ENCODE measurements around the gene LRP1B.
"Not testable (repeated sequence)": the region's sequence is repeated elsewhere in the genome, so short reads cannot be mapped to it uniquely, and the experiment has no call there.

Gene LRP1B

GRCh38 chr2:140658760-140659692, 1471.8 kb downstream of the LRP1B start:
- H3K36me3 ChIP-seq (ENCODE audit: insufficient read depth, insufficient read length, low read length) = no peaks in the 10 kb centered on the region
- TF ChIP-seq SUZ12 (IDR thresholded peaks at IDR 0.05; ENCODE audit: extremely low read depth, insufficient read depth, insufficient read length) (no peak), YY1 (IDR thresholded peaks at IDR 0.05; ENCODE audit: insufficient read depth, insufficient read length) (no peak), ZNF274 (IDR thresholded peaks at IDR 0.05; ENCODE audit: low read depth, low read length) (no peak)
- no peaks in the 10 kb centered on the region for H3K27me3 ChIP-seq (ENCODE audit: insufficient read depth, insufficient read length)
- no peak overlapping the region for H3K9ac ChIP-seq (ENCODE audit: insufficient read length, low read depth)
- H3K4me3 ChIP-seq (ENCODE audit: insufficient read length, low read depth) = no peak overlapping the region
- no peaks in the 10 kb centered on the region for H3K9me3 ChIP-seq (ENCODE audit: insufficient read depth, low read length)
- no peaks in the 10 kb centered on the region for H3K4me1 ChIP-seq (ENCODE audit: insufficient read depth, insufficient read length)
- no peak for DNase-seq (ENCODE audit: low read depth, low spot score)

DNA sequence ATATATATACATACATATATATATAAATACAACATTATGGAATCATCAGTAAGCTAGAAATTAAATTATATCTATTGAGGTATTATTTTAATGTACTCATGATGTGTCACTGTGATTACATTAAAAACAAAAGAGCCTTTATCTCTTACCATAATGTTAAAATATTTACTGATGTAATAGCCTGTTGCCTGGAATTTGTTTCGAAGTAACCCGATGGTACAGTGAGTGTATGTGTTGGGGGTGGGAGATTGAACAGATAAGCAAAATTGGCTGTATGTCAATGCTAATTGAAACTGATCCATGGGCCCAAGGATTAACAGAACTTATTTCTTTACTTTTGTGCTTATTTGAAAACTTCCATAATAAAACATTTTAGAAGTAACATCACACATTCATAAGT, 1473.2 kb downstream of the LRP1B start:
- no peak for DNase-seq (ENCODE audit: low read depth, low spot score)

GRCh38 chr2:140654565-140654964, 1476.3 kb downstream of the LRP1B start:
- no peak for DNase-seq (ENCODE audit: low read depth, low spot score)
- no peaks in the 10 kb centered on the region for H3K9me3 ChIP-seq (ENCODE audit: insufficient read depth, low read length)
- no peaks in the 10 kb centered on the region for H3K36me3 ChIP-seq (ENCODE audit: insufficient read depth, insufficient read length, low read length)
- TF ChIP-seq ZNF274 (IDR thresholded peaks at IDR 0.05; ENCODE audit: low read depth, low read length) = no peak
- no peak for TF ChIP-seq YY1 (IDR thresholded peaks at IDR 0.05; ENCODE audit: insufficient read depth, insufficient read length)
- TF ChIP-seq SUZ12 (IDR thresholded peaks at IDR 0.05; ENCODE audit: extremely low read depth, insufficient read depth, insufficient read length) = no peak
- H3K27me3 ChIP-seq (ENCODE audit: insufficient read depth, insufficient read length) = no peaks in the 10 kb centered on the region
- no peaks in the 10 kb centered on the region for H3K4me1 ChIP-seq (ENCODE audit: insufficient read depth, insufficient read length)
- no peak overlapping the region for H3K4me3 ChIP-seq (ENCODE audit: insufficient read length, low read depth)
- H3K9ac ChIP-seq (ENCODE audit: insufficient read length, low read depth) = no peak overlapping the region

More for the DNA sequence above, 1473.2 kb downstream of the LRP1B start:
- Histone ChIP-seq H3K27me3 (ENCODE audit: insufficient read depth, insufficient read length) (no peaks in the 10 kb centered on the region), H3K9me3 (ENCODE audit: insufficient read depth, low read length) (no peaks in the 10 kb centered on the region), H3K9ac (ENCODE audit: insufficient read length, low read depth) (no peak overlapping the region), H3K4me1 (ENCODE audit: insufficient read depth, insufficient read length) (no peaks in the 10 kb centered on the region), H3K4me3 (ENCODE audit: insufficient read length, low read depth) (no peak overlapping the region), H3K36me3 (ENCODE audit: insufficient read depth, insufficient read length, low read length) (no peaks in the 10 kb centered on the region)
- TF ChIP-seq YY1 (IDR thresholded peaks at IDR 0.05; ENCODE audit: insufficient read depth, insufficient read length) = no peak
- TF ChIP-seq SUZ12 (IDR thresholded peaks at IDR 0.05; ENCODE audit: extremely low read depth, insufficient read depth, insufficient read length) = no peak
- no peak for TF ChIP-seq ZNF274 (IDR thresholded peaks at IDR 0.05; ENCODE audit: low read depth, low read length)

DNA sequence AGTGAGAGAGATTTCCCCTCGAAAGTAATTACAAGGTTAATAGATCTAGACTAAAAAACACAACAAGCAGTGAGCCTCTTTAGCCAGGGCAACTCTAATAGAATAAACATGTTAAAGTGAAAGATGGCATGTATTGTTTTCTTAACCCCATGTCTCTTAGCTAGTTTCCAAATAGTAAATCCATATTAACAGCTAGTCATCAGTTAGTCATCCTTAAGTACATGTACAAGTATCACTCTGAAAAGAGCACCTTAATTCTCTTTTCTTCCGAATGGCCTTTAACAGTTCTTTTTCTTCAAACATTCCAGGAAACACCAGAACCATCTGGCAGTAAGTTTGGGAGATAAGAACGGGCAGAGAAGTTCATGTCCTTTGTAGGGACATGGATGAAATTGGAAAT, 1480.0 kb downstream of the LRP1B start:
- Histone ChIP-seq H3K4me1 (ENCODE audit: insufficient read depth, insufficient read length) (no peaks in the 10 kb centered on the region), H3K4me3 (ENCODE audit: insufficient read length, low read depth) (no peak overlapping the region), H3K36me3 (ENCODE audit: insufficient read depth, insufficient read length, low read length) (no peaks in the 10 kb centered on the region), H3K27me3 (ENCODE audit: insufficient read depth, insufficient read length) (no peaks in the 10 kb centered on the region), H3K9me3 (ENCODE audit: insufficient read depth, low read length) (no peaks in the 10 kb centered on the region), H3K9ac (ENCODE audit: insufficient read length, low read depth) (no peak overlapping the region)
- TF ChIP-seq ZNF274 (IDR thresholded peaks at IDR 0.05; ENCODE audit: low read depth, low read length) (no peak), YY1 (IDR thresholded peaks at IDR 0.05; ENCODE audit: insufficient read depth, insufficient read length) (no peak), SUZ12 (IDR thresholded peaks at IDR 0.05; ENCODE audit: extremely low read depth, insufficient read depth, insufficient read length) (no peak)
- DNase-seq (ENCODE audit: low read depth, low spot score) = no peak

DNA sequence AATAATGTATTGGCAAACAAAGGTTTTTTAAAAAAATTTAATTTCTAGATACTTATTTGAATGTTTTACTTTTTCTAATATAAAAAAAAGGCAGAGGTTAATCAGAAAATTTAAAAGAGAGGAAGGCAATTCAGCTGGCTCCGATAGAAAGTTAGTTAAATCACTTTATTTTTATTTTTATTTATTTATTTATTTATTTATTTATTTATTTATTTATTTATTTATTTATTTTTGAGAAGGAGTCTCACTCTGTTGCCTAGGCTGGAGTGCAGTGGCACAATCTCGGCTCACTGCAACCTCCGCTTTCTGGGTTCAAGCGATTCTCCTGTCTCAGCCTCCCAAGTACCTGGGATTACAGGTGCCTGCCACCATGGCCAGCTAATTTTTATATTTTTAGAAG, 1480.7 kb downstream of the LRP1B start:
- H3K27me3 ChIP-seq (ENCODE audit: insufficient read depth, insufficient read length); H3K4me1 ChIP-seq (ENCODE audit: insufficient read depth, insufficient read length); H3K9ac ChIP-seq (ENCODE audit: insufficient read length, low read depth); H3K9me3 ChIP-seq (ENCODE audit: insufficient read depth, low read length); H3K36me3 ChIP-seq (ENCODE audit: insufficient read depth, insufficient read length, low read length); H3K4me3 ChIP-seq (ENCODE audit: insufficient read length, low read depth); DNase-seq (ENCODE audit: low read depth, low spot score): not testable (repeated sequence)

DNA sequence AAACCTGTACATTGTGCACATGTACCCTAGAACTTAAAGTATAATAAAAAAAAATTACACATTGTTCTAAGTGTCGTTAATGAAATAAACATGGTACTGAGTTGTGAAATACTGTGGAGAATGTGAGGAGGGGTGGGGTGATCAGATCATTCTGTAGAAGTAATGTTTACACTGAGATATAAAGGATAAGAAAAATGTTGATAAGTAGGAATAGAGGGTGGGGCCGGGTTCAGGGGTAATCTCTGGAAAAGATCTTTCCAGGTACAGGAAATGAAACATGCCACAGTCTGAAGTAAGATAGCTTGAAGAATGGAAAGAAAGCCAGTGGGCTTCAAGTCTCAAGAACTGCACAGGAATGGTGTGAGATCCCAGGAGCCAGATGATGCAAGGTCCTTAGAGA, 1482.4 kb downstream of the LRP1B start:
- DNase-seq (ENCODE audit: low read depth, low spot score) = no peak
- Histone ChIP-seq H3K4me1 (ENCODE audit: insufficient read depth, insufficient read length) (no peaks in the 10 kb centered on the region), H3K4me3 (ENCODE audit: insufficient read length, low read depth) (no peak overlapping the region), H3K9me3 (ENCODE audit: insufficient read depth, low read length) (no peaks in the 10 kb centered on the region), H3K9ac (ENCODE audit: insufficient read length, low read depth) (no peak overlapping the region), H3K27me3 (ENCODE audit: insufficient read depth, insufficient read length) (no peaks in the 10 kb centered on the region), H3K36me3 (ENCODE audit: insufficient read depth, insufficient read length, low read length) (no peaks in the 10 kb centered on the region)
- TF ChIP-seq ZNF274 (IDR thresholded peaks at IDR 0.05; ENCODE audit: low read depth, low read length) (no peak), SUZ12 (IDR thresholded peaks at IDR 0.05; ENCODE audit: extremely low read depth, insufficient read depth, insufficient read length) (no peak), YY1 (IDR thresholded peaks at IDR 0.05; ENCODE audit: insufficient read depth, insufficient read length) (no peak)

- DNase-seq (ENCODE audit: low read depth, low spot score) = no peak
- Histone ChIP-seq H3K9ac (ENCODE audit: insufficient read length, low read depth) (no peak overlapping the region), H3K4me3 (ENCODE audit: insufficient read length, low read depth) (no peak overlapping the region), H3K36me3 (ENCODE audit: insufficient read depth, insufficient read length, low read length) (no peaks in the 10 kb centered on the region), H3K9me3 (ENCODE audit: insufficient read depth, low read length) (no peaks in the 10 kb centered on the region), H3K27me3 (ENCODE audit: insufficient read depth, insufficient read length) (no peaks in the 10 kb centered on the region), H3K4me1 (ENCODE audit: insufficient read depth, insufficient read length) (no peaks in the 10 kb centered on the region)
- no peak for TF ChIP-seq YY1 (IDR thresholded peaks at IDR 0.05; ENCODE audit: insufficient read depth, insufficient read length)
- no peak for TF ChIP-seq SUZ12 (IDR thresholded peaks at IDR 0.05; ENCODE audit: extremely low read depth, insufficient read depth, insufficient read length)
- TF ChIP-seq ZNF274 (IDR thresholded peaks at IDR 0.05; ENCODE audit: low read depth, low read length) = no peak
These were observed 1487.0 kb downstream of the LRP1B start for GRCh38 chr2:140643761-140644187.

Data from NT2/D1 (cell line).